Ascending aorta (tissue), 2 donors: ENCODE measurements around the gene KLHL36. TPM values are rescaled to one million over a fixed set of nuclear protein-coding genes. Genes with fewer than 3 reads are reported as not detected.

Source experiments
- DNase-seq, 2 donors: peaks; one replicate each; pipeline ENCODE4 v3.0.0-alpha.2; 2019; ENCODE audit warnings: low spot score in 2 of 2
- H3K27ac ChIP-seq, 2 donors: fragments of 200-600 bp; sonication (generic); one replicate each; pipeline ENCODE4 v1.5.1; 2016 to 2017; ENCODE audit warnings: mild to moderate bottlenecking in 1 of 2
- H3K27me3 ChIP-seq: fragments of 200-600 bp; sonication (generic); one replicate; pipeline ENCODE4 v1.5.1; 2017
- H3K36me3 ChIP-seq, 2 donors: fragments of 200-600 bp; sonication (generic); one replicate each; pipeline ENCODE4 v1.5.1; 2016
- H3K4me1 ChIP-seq, 2 donors: fragments of 200-600 bp; sonication (generic); one replicate each; pipeline ENCODE4 v1.5.1; 2016 to 2017; ENCODE audit warnings: mild to moderate bottlenecking in 1 of 2
- H3K4me3 ChIP-seq, 2 donors: fragments of 200-600 bp; sonication (generic); one replicate each; pipeline ENCODE4 v1.5.1; 2016 to 2017; ENCODE audit warnings: mild to moderate bottlenecking in 1 of 2
- H3K9me3 ChIP-seq, 2 donors: fragments of 200-600 bp; sonication (generic); one replicate each; pipeline ENCODE4 v1.5.1; 2016
- intact Hi-C: fragments of 100-400 bp; cut with DNase I; formaldehyde crosslinking; loops from one replicate; pipeline ENCODE4 v1.15.1; 2023
- total RNA-seq: library from RNA; depleted of rRNA; stranded (reverse); fragments of >200 nt; gene quantifications from one replicate; pipeline ENCODE4 v1.1.0, GENCODE V29; 2016
- TF ChIP-seq, protein P1 (sequence below), 3 experiments: fragments of 200-600 bp in 2 of 3; fragments of 450-650 bp in 1 of 3; sonication (generic) in 2 of 3; IDR thresholded peaks; one replicate each; pipeline ENCODE4 v1.5.1; 2016 to 2019; ENCODE audit warnings: antibody characterized with exemption in 3 of 3, mild to moderate bottlenecking in 1 of 3, moderate library complexity in 1 of 3

Gene KLHL36
- total RNA-seq, 1 donor from 2014 or later: 65.1 TPM

DNA sequence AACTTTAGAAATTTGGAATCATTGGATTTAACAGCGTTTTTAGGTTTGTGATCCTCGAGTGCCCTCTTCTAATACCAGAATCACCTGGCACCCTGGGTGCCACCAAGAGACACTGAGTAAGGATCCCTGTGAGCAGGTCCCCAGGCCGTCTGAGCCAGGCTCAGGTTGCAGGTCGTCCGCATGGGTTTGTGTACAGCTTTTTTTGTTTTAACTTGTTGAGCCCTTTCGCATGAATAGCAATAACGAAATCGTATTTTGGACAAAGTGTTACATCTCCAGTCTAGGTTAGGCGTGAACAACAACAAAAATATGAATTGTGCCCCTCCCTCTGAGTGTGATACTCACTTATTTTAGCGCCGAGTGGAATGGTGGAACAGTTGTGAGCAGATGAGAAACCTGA lies 62.4 kb downstream of the KLHL36 start:
- intact Hi-C loops: no loop called here
- no peaks in the 10 kb centered on the region for H3K4me1 ChIP-seq

More for the DNA sequence above, 62.4 kb downstream of the KLHL36 start:
- TF ChIP-seq, protein P1, sequence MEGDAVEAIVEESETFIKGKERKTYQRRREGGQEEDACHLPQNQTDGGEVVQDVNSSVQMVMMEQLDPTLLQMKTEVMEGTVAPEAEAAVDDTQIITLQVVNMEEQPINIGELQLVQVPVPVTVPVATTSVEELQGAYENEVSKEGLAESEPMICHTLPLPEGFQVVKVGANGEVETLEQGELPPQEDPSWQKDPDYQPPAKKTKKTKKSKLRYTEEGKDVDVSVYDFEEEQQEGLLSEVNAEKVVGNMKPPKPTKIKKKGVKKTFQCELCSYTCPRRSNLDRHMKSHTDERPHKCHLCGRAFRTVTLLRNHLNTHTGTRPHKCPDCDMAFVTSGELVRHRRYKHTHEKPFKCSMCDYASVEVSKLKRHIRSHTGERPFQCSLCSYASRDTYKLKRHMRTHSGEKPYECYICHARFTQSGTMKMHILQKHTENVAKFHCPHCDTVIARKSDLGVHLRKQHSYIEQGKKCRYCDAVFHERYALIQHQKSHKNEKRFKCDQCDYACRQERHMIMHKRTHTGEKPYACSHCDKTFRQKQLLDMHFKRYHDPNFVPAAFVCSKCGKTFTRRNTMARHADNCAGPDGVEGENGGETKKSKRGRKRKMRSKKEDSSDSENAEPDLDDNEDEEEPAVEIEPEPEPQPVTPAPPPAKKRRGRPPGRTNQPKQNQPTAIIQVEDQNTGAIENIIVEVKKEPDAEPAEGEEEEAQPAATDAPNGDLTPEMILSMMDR (IDR thresholded peaks at IDR 0.05): no peak
- Histone ChIP-seq H3K27ac (no peak overlapping the region), H3K4me3 (no peak overlapping the region), H3K36me3 (no peaks in the 10 kb centered on the region), H3K9me3 (no peaks in the 10 kb centered on the region), H3K27me3 (no peaks in the 10 kb centered on the region)
- DNase-seq: no peak

Other genes with a start within 250 kb of the KLHL36 start
- gene MEAK7, start 143.9 kb upstream of the KLHL36 start, total RNA-seq: 5.4 TPM
- 120 TPM for gene COTL1, start 30.4 kb upstream of the KLHL36 start, total RNA-seq
- 27.8 TPM for gene USP10, start 51.5 kb downstream of the KLHL36 start, total RNA-seq
- gene CRISPLD2, start 171.5 kb downstream of the KLHL36 start, total RNA-seq: 204 TPM